ENCODE results near the gene ABCA4. TPM values are rescaled to one million over a fixed set of nuclear protein-coding genes. Genes with fewer than 3 reads are reported as not detected.
A peak's percentile ranks its signal among the peaks of the same experiment; 100 is the strongest.

ABCA4 gene
- total RNA-seq, 8 experiments from 2014 or later: 0.11 to 10.1 (median 0.92) TPM

GRCh38 chr1:94024104-94024792 is 96.7 kb downstream of the ABCA4 start:
- ATAC-seq (replicated peaks in 6 of 8): no peak
- 77 to 98% (median 82%) methylated on average over 4 to 8 of the region's 8 CpGs for WGBS, 10 experiments
- in situ Hi-C loops (cut with MboI; ENCODE audit: low pct_unique_long_range_greater_than_20kb in 2 of 9, low sequenced_read_pairs in 9 of 9, unreplicated experiment in 9 of 9): loop anchor here in 1 of 9 experiments (10.0 kb wide), 1 partner anchor 311 kb away; no protein-coding TSS in a partner anchor
- H3K4me1 ChIP-seq (replicated peaks in 1 of 2): no peaks in the 10 kb centered on the region
- H3K27ac ChIP-seq: no peak overlapping the region
- H3K4me3 ChIP-seq: no peak overlapping the region

- ATAC-seq (replicated peaks in 6 of 8): peak in 3 of 8 experiments; percentile 32 to 87 (median 61)
- in situ Hi-C loops (cut with MboI; ENCODE audit: low pct_unique_long_range_greater_than_20kb in 2 of 9, low sequenced_read_pairs in 9 of 9, unreplicated experiment in 9 of 9): loop anchor here in 1 of 9 experiments (10.0 kb wide), 1 partner anchor 312 kb away; no protein-coding TSS in a partner anchor
- H3K27ac ChIP-seq: no peak overlapping the region
- no peak overlapping the region for H3K4me3 ChIP-seq
- no peaks in the 10 kb centered on the region for H3K4me1 ChIP-seq (replicated peaks in 1 of 2)
- 57 to 100% (median 89%) methylated on average over 1 to 5 of the region's 6 CpGs; no CpG with 5 or more reads in 2 of the 10 experiments for WGBS, 10 experiments
Measured at GRCh38 chr1:94022471-94023189, 98.3 kb downstream of the ABCA4 start.

- H3K27ac ChIP-seq: no peak overlapping the region
- WGBS, 10 experiments: 17 to 93% (median 73%) methylated on average over 1 to 9 of the region's 10 CpGs
- H3K4me3 ChIP-seq: no peak overlapping the region
- in situ Hi-C loops (cut with MboI; ENCODE audit: low pct_unique_long_range_greater_than_20kb in 2 of 9, low sequenced_read_pairs in 9 of 9, unreplicated experiment in 9 of 9): loop anchor here in 1 of 9 experiments (10.0 kb wide), 1 partner anchor 314 kb away; no protein-coding TSS in a partner anchor
- no peaks in the 10 kb centered on the region for H3K4me1 ChIP-seq (replicated peaks in 1 of 2)
- ATAC-seq (replicated peaks in 6 of 8): peak in 4 of 8 experiments; percentile 10 to 83 (median 58)
Measured at GRCh38 chr1:94020764-94021579, 100.0 kb downstream of the ABCA4 start.

GRCh38 chr1:94019327-94019726 is 101.6 kb downstream of the ABCA4 start:
- 70 to 100% (median 83%) methylated on average over 1 to 9 of the region's 9 CpGs; no CpG with 5 or more reads in 2 of the 10 experiments for WGBS, 10 experiments
- in situ Hi-C loops (cut with MboI; ENCODE audit: low pct_unique_long_range_greater_than_20kb in 2 of 9, low sequenced_read_pairs in 9 of 9, unreplicated experiment in 9 of 9): no loop called here
- Histone ChIP-seq H3K27ac (no peak overlapping the region), H3K4me1 (replicated peaks in 1 of 2) (no peaks in the 10 kb centered on the region), H3K4me3 (no peak overlapping the region)
- ATAC-seq (replicated peaks in 6 of 8): no peak

GRCh38 chr1:94017155-94017829 is 103.7 kb downstream of the ABCA4 start:
- WGBS, 10 experiments: 41 to 100% (median 74%) methylated on average over 1 to 6 of the region's 6 CpGs

GRCh38 chr1:94015489-94015817 is 105.5 kb downstream of the ABCA4 start:
- no peak overlapping the region for H3K4me3 ChIP-seq
- ATAC-seq (replicated peaks in 6 of 8): no peak
- H3K27ac ChIP-seq: no peak overlapping the region
- peaks cover 16 to 23% of the 10 kb centered on the region in 2 donors for H3K4me1 ChIP-seq (replicated peaks in 1 of 2)
- in situ Hi-C loops (cut with MboI; ENCODE audit: low pct_unique_long_range_greater_than_20kb in 2 of 9, low sequenced_read_pairs in 9 of 9, unreplicated experiment in 9 of 9): no loop called here
- WGBS, 10 experiments: 60 to 100% (median 83%) methylated on average over 1 to 2 of the region's 3 CpGs; no CpG with 5 or more reads in 4 of the 10 experiments

More at GRCh38 chr1:94017155-94017829, 103.7 kb downstream of the ABCA4 start:
- Histone ChIP-seq H3K27ac (no peak overlapping the region), H3K4me3 (no peak overlapping the region), H3K4me1 (replicated peaks in 1 of 2) (peaks cover 16 to 17% of the 10 kb centered on the region in 2 donors)
- in situ Hi-C loops (cut with MboI; ENCODE audit: low pct_unique_long_range_greater_than_20kb in 2 of 9, low sequenced_read_pairs in 9 of 9, unreplicated experiment in 9 of 9): no loop called here
- no peak for ATAC-seq (replicated peaks in 6 of 8)

- peak in 1 of 8 experiments; percentile 38 for ATAC-seq (replicated peaks in 6 of 8)
- in situ Hi-C loops (cut with MboI; ENCODE audit: low pct_unique_long_range_greater_than_20kb in 2 of 9, low sequenced_read_pairs in 9 of 9, unreplicated experiment in 9 of 9): no loop called here
- Histone ChIP-seq H3K4me3 (no peak overlapping the region), H3K4me1 (replicated peaks in 1 of 2) (peaks cover 16 to 23% of the 10 kb centered on the region in 2 donors), H3K27ac (no peak overlapping the region)
- WGBS, 10 experiments: 25 to 100% (median 92%) methylated on average over 1 to 6 of the region's 6 CpGs; no CpG with 5 or more reads in 1 of the 10 experiments
Measured at GRCh38 chr1:94014635-94015488, 106.1 kb downstream of the ABCA4 start.

- Histone ChIP-seq H3K4me3 (no peak overlapping the region), H3K4me1 (replicated peaks in 1 of 2) (peaks cover 16 to 23% of the 10 kb centered on the region in 2 donors), H3K27ac (no peak overlapping the region)
- ATAC-seq (replicated peaks in 6 of 8): no peak
- in situ Hi-C loops (cut with MboI; ENCODE audit: low pct_unique_long_range_greater_than_20kb in 2 of 9, low sequenced_read_pairs in 9 of 9, unreplicated experiment in 9 of 9): no loop called here
- WGBS, 10 experiments: 63 to 100% (median 86%) methylated on average over 1 to 6 of the region's 6 CpGs; no CpG with 5 or more reads in 4 of the 10 experiments
Measured at GRCh38 chr1:94014087-94014486, 106.9 kb downstream of the ABCA4 start.

GRCh38 chr1:94013367-94013878 is 107.5 kb downstream of the ABCA4 start:
- WGBS, 10 experiments: 5 to 100% (median 61%) methylated on average over 1 to 7 of the region's 8 CpGs; no CpG with 5 or more reads in 2 of the 10 experiments
- in situ Hi-C loops (cut with MboI; ENCODE audit: low pct_unique_long_range_greater_than_20kb in 2 of 9, low sequenced_read_pairs in 9 of 9, unreplicated experiment in 9 of 9): no loop called here
- ATAC-seq (replicated peaks in 6 of 8): peak in 7 of 8 experiments; percentile 27 to 83 (median 51)
- peaks cover 16 to 23% of the 10 kb centered on the region in 2 donors for H3K4me1 ChIP-seq (replicated peaks in 1 of 2)
- H3K4me3 ChIP-seq: no peak overlapping the region
- H3K27ac ChIP-seq: peak overlapping the region in 1 of 2 donors; percentile 53

GRCh38 chr1:94012708-94013366 is 108.1 kb downstream of the ABCA4 start:
- Histone ChIP-seq H3K27ac (peak overlapping the region in 1 of 2 donors; percentile 53), H3K4me3 (no peak overlapping the region), H3K4me1 (replicated peaks in 1 of 2) (peaks cover 16 to 23% of the 10 kb centered on the region in 2 donors)
- peak in 6 of 8 experiments; percentile 31 to 80 (median 68) for ATAC-seq (replicated peaks in 6 of 8)
- in situ Hi-C loops (cut with MboI; ENCODE audit: low pct_unique_long_range_greater_than_20kb in 2 of 9, low sequenced_read_pairs in 9 of 9, unreplicated experiment in 9 of 9): no loop called here
- 13 to 65% (median 43%) methylated on average over 3 to 13 of the region's 19 CpGs; no CpG with 5 or more reads in 1 of the 10 experiments for WGBS, 10 experiments

Data from motor neuron (in vitro differentiated cells).